ENCODE results near the gene BDKRB2. TPM values are rescaled to one million over a fixed set of nuclear protein-coding genes. Genes with fewer than 3 reads are reported as not detected.

Gene BDKRB2
- total and polyA plus RNA-seq, 2 of the 13 experiments (the other 11 are each of a cell fraction or from before 2014, with no cell fraction given): 0.03 TPM; not detected in 1

- Histone ChIP-seq H3K9ac (ENCODE audit: insufficient read depth, low read depth, low read length) (no peak overlapping the region), H3K27me3 (ENCODE audit: control insufficient read depth in 1 of 2, insufficient read depth in 2 of 2, low read length in 2 of 2) (no peaks in the 10 kb centered on the region; a peak in 1 of 5 replicates), H3K4me3 (replicated peaks in 1 of 3; ENCODE audit: insufficient read depth in 1 of 3, low read depth in 2 of 3, low read length in 3 of 3) (no peak overlapping the region), H3K79me2 (ENCODE audit: insufficient read depth, low read length) (no peaks in the 10 kb centered on the region), H3K9me3 (ENCODE audit: low read length) (no peaks in the 10 kb centered on the region), H3K4me2 (ENCODE audit: low read depth, low read length) (no peak overlapping the region), H3K4me1 (ENCODE audit: insufficient read depth, low read length) (no peaks in the 10 kb centered on the region), H3K27ac (ENCODE audit: extremely low read length, insufficient read depth, low read length) (no peak overlapping the region), H4K20me1 (ENCODE audit: insufficient read depth, low read length) (no peaks in the 10 kb centered on the region), H3K36me3 (replicated peaks in 1 of 2; ENCODE audit: control insufficient read depth in 1 of 2, insufficient read depth in 2 of 2, low read length in 2 of 2) (no peaks in the 10 kb centered on the region), H2AFZ (ENCODE audit: low read length) (no peak overlapping the region)
- ChIA-PET POLR2A (no interaction called here), CTCF (ENCODE audit: low intra/inter-chr PET ratio, low total read pairs) (no interaction called here)
- TF ChIP-seq GFI1 (CRISPR knock-in tag; IDR thresholded peaks at IDR 0.05; ENCODE audit: borderline replicate concordance) (no peak), GTF3A (CRISPR knock-in tag; conservative IDR thresholded peaks at IDR 0.05) (no peak), ZNF782 (CRISPR knock-in tag; IDR thresholded peaks at IDR 0.05; ENCODE audit: borderline replicate concordance) (no peak), STAT5B (CRISPR knock-in tag; IDR thresholded peaks at IDR 0.05) (no peak)
- intact Hi-C loops (cut with micrococcal nuclease; ENCODE audit: unreplicated experiment): no loop called here
- in situ Hi-C loops (cut with HindIII; ENCODE audit: extremely low pct_ligation_motif_present, low pct_unique_long_range_greater_than_20kb): no loop called here
- ATAC-seq: no peak
- DNase-seq (ENCODE audit: low spot score): no peak
- BruUV-seq (replicated peaks): no TSS peak
- 63% methylated on average over 4 of the region's 4 CpGs for WGBS (ENCODE audit: low lambda C conversion rate)
- FAIRE-seq: no peak
Observed at GRCh38 chr14:96214793-96215192, 10.2 kb downstream of the BDKRB2 start.

GRCh38 chr14:96215452-96216244, 11.0 kb downstream of the BDKRB2 start:
- in situ Hi-C loops (cut with HindIII; ENCODE audit: extremely low pct_ligation_motif_present, low pct_unique_long_range_greater_than_20kb): no loop called here
- no peak overlapping the region for H3K27ac ChIP-seq (ENCODE audit: extremely low read length, insufficient read depth, low read length)
- no peaks in the 10 kb centered on the region for H3K4me1 ChIP-seq (ENCODE audit: insufficient read depth, low read length)
- ChIA-PET CTCF (ENCODE audit: low intra/inter-chr PET ratio, low total read pairs) (no interaction called here), POLR2A (no interaction called here)
- H3K79me2 ChIP-seq (ENCODE audit: insufficient read depth, low read length): no peaks in the 10 kb centered on the region
- H3K27me3 ChIP-seq (ENCODE audit: control insufficient read depth in 1 of 2, insufficient read depth in 2 of 2, low read length in 2 of 2): no peaks in the 10 kb centered on the region; a peak in 1 of 5 replicates
- ATAC-seq (no peak), DNase-seq (ENCODE audit: low spot score) (no peak), FAIRE-seq (no peak)
- H3K36me3 ChIP-seq (replicated peaks in 1 of 2; ENCODE audit: control insufficient read depth in 1 of 2, insufficient read depth in 2 of 2, low read length in 2 of 2): no peaks in the 10 kb centered on the region
- H3K4me3 ChIP-seq (replicated peaks in 1 of 3; ENCODE audit: insufficient read depth in 1 of 3, low read depth in 2 of 3, low read length in 3 of 3): no peak overlapping the region
- intact Hi-C loops (cut with micrococcal nuclease; ENCODE audit: unreplicated experiment): no loop called here
- H2AFZ ChIP-seq (ENCODE audit: low read length): no peak overlapping the region
- H3K9ac ChIP-seq (ENCODE audit: insufficient read depth, low read depth, low read length): no peak overlapping the region
- 44% methylated on average over 6 of the region's 7 CpGs for WGBS (ENCODE audit: low lambda C conversion rate)
- BruUV-seq (replicated peaks): no TSS peak
- H4K20me1 ChIP-seq (ENCODE audit: insufficient read depth, low read length): no peaks in the 10 kb centered on the region
- H3K4me2 ChIP-seq (ENCODE audit: low read depth, low read length): no peak overlapping the region
- H3K9me3 ChIP-seq (ENCODE audit: low read length): no peaks in the 10 kb centered on the region
- TF ChIP-seq ZBTB2 (CRISPR knock-in tag; IDR thresholded peaks at IDR 0.05; ENCODE audit: low read depth) (no peak), PAWR (CRISPR knock-in tag; IDR thresholded peaks at IDR 0.05; ENCODE audit: borderline replicate concordance) (no peak), ZBTB46 (CRISPR knock-in tag; IDR thresholded peaks at IDR 0.05; ENCODE audit: borderline replicate concordance) (no peak), MIXL1 (CRISPR knock-in tag; IDR thresholded peaks at IDR 0.05) (no peak), ZSCAN30 (CRISPR knock-in tag; IDR thresholded peaks at IDR 0.05) (no peak), KLF11 (CRISPR knock-in tag; IDR thresholded peaks at IDR 0.05) (no peak), ZMAT3 (CRISPR knock-in tag; conservative IDR thresholded peaks at IDR 0.05) (no peak), RFXANK (CRISPR knock-in tag; IDR thresholded peaks at IDR 0.05) (no peak), ZNF784 (CRISPR knock-in tag; IDR thresholded peaks at IDR 0.05; ENCODE audit: borderline replicate concordance) (no peak), CC2D1A (CRISPR knock-in tag; IDR thresholded peaks at IDR 0.05) (no peak), SMC3 (IDR thresholded peaks at IDR 0.05; ENCODE audit: low read length) (no peak), RFX5 (IDR thresholded peaks at IDR 0.05; ENCODE audit: low read depth, low read length) (no peak), ZNF205 (CRISPR knock-in tag; IDR thresholded peaks at IDR 0.05) (no peak)
